ENCODE results near the gene WHRN. TPM values are rescaled to one million over a fixed set of nuclear protein-coding genes. Genes with fewer than 3 reads are reported as not detected.

WHRN gene
- total RNA-seq, 1 donor from 2014 or later = 6.2 TPM

GRCh38 chr9:114355821-114356220 lies 149.5 kb downstream of the WHRN start:
- ATAC-seq (no peak), DNase-seq (no peak)
- Histone ChIP-seq H3K27ac (no peak overlapping the region), H3K9me3 (no peaks in the 10 kb centered on the region), H3K27me3 (ENCODE audit: low read depth) (no peaks in the 10 kb centered on the region), H3K4me1 (no peaks in the 10 kb centered on the region), H3K4me3 (no peak overlapping the region), H3K36me3 (peaks cover 93% of the 10 kb centered on the region)
- no peak for TF ChIP-seq CTCF (IDR thresholded peaks at IDR 0.05)
- intact Hi-C loops (cut with DNase I) = no loop called here

Other genes starting within 250 kb of the WHRN start
- gene ORM1, start 182.4 kb downstream of the WHRN start, total RNA-seq = 9.2 TPM
- gene ORM2, start 175.6 kb downstream of the WHRN start, total RNA-seq = 3.1 TPM
- 66.9 TPM for gene AKNA, start 117.5 kb downstream of the WHRN start, total RNA-seq
- 104 TPM for gene ATP6V1G1, start 82.3 kb upstream of the WHRN start, total RNA-seq
- 19.7 TPM for gene TMEM268, start 105.8 kb upstream of the WHRN start, total RNA-seq
- not detected for gene TEX53, start 152.3 kb upstream of the WHRN start, total RNA-seq
- not detected for gene TEX48, start 176.7 kb upstream of the WHRN start, total RNA-seq